Mucosa of descending colon (tissue), 3 donors: ENCODE measurements around the gene HMBS. TPM values are rescaled to one million over a fixed set of nuclear protein-coding genes. Genes with fewer than 3 reads are reported as not detected.
"Not testable (repeated sequence)": the region's sequence is repeated elsewhere in the genome, so short reads cannot be mapped to it uniquely, and the experiment has no call there.

Experiments used
- ATAC-seq: fragments of 200-7000 bp; cut with Tn5 transposase; one replicate; pipeline ENCODE4 v1.9.1; 2020; ENCODE audit warnings: mild to moderate bottlenecking, moderate library complexity
- DNase-seq, 3 donors: peaks; one replicate each; pipeline ENCODE4 v3.0.0-alpha.2; 2020
- H3K36me3 ChIP-seq: fragments of 200-600 bp; one replicate; pipeline ENCODE4 v1.8.0; 2021; ENCODE audit warnings: low read depth, mild to moderate bottlenecking
- H3K4me1 ChIP-seq: fragments of 200-600 bp; one replicate; pipeline ENCODE4 v1.8.0; 2021; ENCODE audit warnings: low read depth, mild to moderate bottlenecking
- H3K4me3 ChIP-seq: fragments of 200-600 bp; one replicate; pipeline ENCODE4 v1.8.0; 2021; ENCODE audit warnings: mild to moderate bottlenecking
- H3K9me3 ChIP-seq: fragments of 200-600 bp; one replicate; pipeline ENCODE4 v1.8.0; 2021; ENCODE audit warnings: mild to moderate bottlenecking
- intact Hi-C, 2 donors: fragments of 100-400 bp; cut with DNase I in 1 of 2; cut with micrococcal nuclease in 1 of 2; formaldehyde crosslinking; loops; one replicate each; pipeline versions ENCODE4 v1.11.0 to v1.11.1; 2022; cut with DNase I, micrococcal nuclease
- total RNA-seq, 3 donors: library from RNA; stranded (reverse); fragmentation: NEBNext Ultra II Directional in 2 of 3; extraction: Animal tissue kit (Norgen Biotek cat#: 25700) in 2 of 3; gene quantifications; one replicate each; pipeline versions ENCODE4 v1.2.1 to v1.2.4, GENCODE V29; 2021 to 2023
- TF ChIP-seq, protein P1 (sequence below): fragments of 200-600 bp; IDR thresholded peaks from one replicate; pipeline ENCODE4 v1.8.0; 2022; ENCODE audit warnings: antibody characterized with exemption, mild to moderate bottlenecking
- donor health status: DM: no; HTN: no; CAD: no; lungs with moderate emphysema.
- donor health status: DM: no; HTN: no; CAD: no.
- donor health status: DM: no; HTN: yes; CAD: no.

The HMBS gene
- total RNA-seq, 3 donors from 2014 or later = 17.2 to 27.8 (median 19.5) TPM

DNA sequence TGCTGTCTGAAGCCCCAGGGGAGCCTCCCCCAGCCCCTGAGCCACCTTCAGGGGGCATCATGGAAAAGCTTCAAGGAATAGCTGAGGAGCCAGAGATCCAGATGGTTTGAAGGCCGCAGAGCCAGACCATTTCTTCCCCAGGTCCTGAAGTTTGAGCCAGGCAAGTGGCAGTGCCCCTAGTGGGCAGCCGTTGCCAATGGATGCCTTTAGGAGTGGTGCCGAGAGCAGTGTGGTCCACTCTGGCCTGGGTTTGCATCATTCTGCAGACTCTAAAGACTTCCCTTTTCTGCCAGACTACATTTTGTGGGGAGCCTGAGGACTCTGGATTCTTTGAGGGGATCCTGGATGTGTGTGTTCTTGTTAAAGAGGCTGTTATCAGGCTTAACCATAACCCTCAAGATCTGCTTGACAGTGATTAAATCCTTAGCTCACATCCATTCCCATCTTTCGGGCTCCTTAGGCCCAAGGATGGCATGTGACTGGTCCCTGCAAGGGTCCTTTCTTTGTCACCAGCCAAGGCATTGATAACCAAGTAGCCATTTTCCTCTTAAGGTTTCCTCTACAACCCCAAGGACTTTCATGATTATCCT lies 49.8 kb downstream of the HMBS start:
- Histone ChIP-seq H3K4me1 (no peaks in the 10 kb centered on the region), H3K9me3 (no peaks in the 10 kb centered on the region), H3K4me3 (no peak overlapping the region), H3K36me3 (peaks cover 11% of the 10 kb centered on the region)
- ATAC-seq (peak; percentile 79), DNase-seq (peak in 1 of 3 donors; percentile 31)
- intact Hi-C loops = loop anchor here in 1 of 2 donors (10.0 kb wide), 1 partner anchor 50 kb away; the partner anchor contains the start of gene NHERF4
- TF ChIP-seq, protein P1, sequence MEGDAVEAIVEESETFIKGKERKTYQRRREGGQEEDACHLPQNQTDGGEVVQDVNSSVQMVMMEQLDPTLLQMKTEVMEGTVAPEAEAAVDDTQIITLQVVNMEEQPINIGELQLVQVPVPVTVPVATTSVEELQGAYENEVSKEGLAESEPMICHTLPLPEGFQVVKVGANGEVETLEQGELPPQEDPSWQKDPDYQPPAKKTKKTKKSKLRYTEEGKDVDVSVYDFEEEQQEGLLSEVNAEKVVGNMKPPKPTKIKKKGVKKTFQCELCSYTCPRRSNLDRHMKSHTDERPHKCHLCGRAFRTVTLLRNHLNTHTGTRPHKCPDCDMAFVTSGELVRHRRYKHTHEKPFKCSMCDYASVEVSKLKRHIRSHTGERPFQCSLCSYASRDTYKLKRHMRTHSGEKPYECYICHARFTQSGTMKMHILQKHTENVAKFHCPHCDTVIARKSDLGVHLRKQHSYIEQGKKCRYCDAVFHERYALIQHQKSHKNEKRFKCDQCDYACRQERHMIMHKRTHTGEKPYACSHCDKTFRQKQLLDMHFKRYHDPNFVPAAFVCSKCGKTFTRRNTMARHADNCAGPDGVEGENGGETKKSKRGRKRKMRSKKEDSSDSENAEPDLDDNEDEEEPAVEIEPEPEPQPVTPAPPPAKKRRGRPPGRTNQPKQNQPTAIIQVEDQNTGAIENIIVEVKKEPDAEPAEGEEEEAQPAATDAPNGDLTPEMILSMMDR = peak; percentile 18

DNA sequence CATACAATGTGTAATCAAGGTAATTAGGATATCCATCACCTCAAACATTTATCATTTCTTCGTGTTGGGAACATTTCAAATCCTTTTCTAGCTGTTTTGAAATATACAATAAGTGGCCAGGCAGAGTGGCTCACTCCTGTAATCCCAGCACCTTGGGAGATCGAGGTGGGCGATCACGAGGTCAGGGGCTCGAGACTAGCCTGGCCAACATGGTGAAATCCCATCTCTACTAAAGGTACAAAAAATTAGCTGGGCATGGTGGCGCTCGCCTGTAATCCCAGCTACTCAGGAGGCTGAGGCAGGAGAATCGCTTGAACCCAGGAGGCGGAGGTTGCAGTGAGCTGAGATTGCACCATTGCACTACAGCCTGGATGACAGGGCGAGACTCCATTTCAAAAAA lies 54.6 kb downstream of the HMBS start:
- not testable (repeated sequence) for DNase-seq, H3K4me1 ChIP-seq, H3K9me3 ChIP-seq, ATAC-seq, H3K36me3 ChIP-seq, H3K4me3 ChIP-seq
- intact Hi-C loops = loop anchor here in 1 of 2 donors (10.0 kb wide), 1 partner anchor 46 kb away; the partner anchor contains the start of gene NHERF4

Other genes starting within 250 kb of the HMBS start
- gene CXCR5, start 201.0 kb upstream of the HMBS start, total RNA-seq = under 1 TPM in 2 of 3 donors, not detected in 1; 0.12 to 0.23 TPM
- 10 to 100 TPM; 28.6 to 70.1 (median 41.7) TPM for gene BCL9L, start 159.0 kb upstream of the HMBS start, total RNA-seq
- not detected for gene UPK2, start 128.6 kb upstream of the HMBS start, total RNA-seq
- gene FOXR1, start 113.1 kb upstream of the HMBS start, total RNA-seq = not detected
- 10 to 100 TPM; 24.6 to 33.4 (median 30.9) TPM for gene CENATAC, start 86.7 kb upstream of the HMBS start, total RNA-seq
- gene RPS25, start 66.5 kb upstream of the HMBS start, total RNA-seq = 100 to 1,000 TPM; 721 to 887 (median 781) TPM
- 10 to 100 TPM; 52.7 to 58.4 (median 57.4) TPM for gene TRAPPC4, start 66.1 kb upstream of the HMBS start, total RNA-seq
- gene SLC37A4, start 54.0 kb upstream of the HMBS start, total RNA-seq = 10 to 100 TPM; 23.3 to 70.8 (median 57.0) TPM
- 100 to 1,000 TPM in 2 of 3 donors, 10 to 100 TPM in 1; 82.0 to 119 (median 101) TPM for gene HYOU1, start 27.7 kb upstream of the HMBS start, total RNA-seq
- gene VPS11, start 17.1 kb upstream of the HMBS start, total RNA-seq = 10 to 100 TPM; 26.1 to 34.8 (median 29.1) TPM
- 10 to 100 TPM; 36.9 to 48.2 (median 39.5) TPM for gene DPAGT1, start 17.0 kb downstream of the HMBS start, total RNA-seq
- 10 to 100 TPM; 25.8 to 47.1 (median 36.1) TPM for gene C2CD2L, start 22.5 kb downstream of the HMBS start, total RNA-seq
- gene HINFP, start 36.7 kb downstream of the HMBS start, total RNA-seq = 10 to 100 TPM; 37.2 to 58.1 (median 42.2) TPM
- gene ABCG4, start 64.2 kb downstream of the HMBS start, total RNA-seq = under 1 TPM in 2 of 3 donors, not detected in 1; 0.07 to 0.85 TPM
- 10 to 100 TPM; 14.1 to 19.3 (median 16.3) TPM for gene NLRX1, start 83.8 kb downstream of the HMBS start, total RNA-seq
- gene NHERF4, start 100.6 kb downstream of the HMBS start, total RNA-seq = 100 to 1,000 TPM in 1 of 3 donors, 10 to 100 TPM in 2; 52.9 to 151 (median 75.8) TPM
- gene CBL, start 121.5 kb downstream of the HMBS start, total RNA-seq = 10 to 100 TPM; 11.0 to 24.4 (median 13.1) TPM
- 100 to 1,000 TPM in 1 of 3 donors, 10 to 100 TPM in 1, 1 to 10 TPM in 1; 9.7 to 186 (median 32.5) TPM for gene MCAM, start 232.2 kb downstream of the HMBS start, total RNA-seq
- 10 to 100 TPM; 20.7 to 24.7 (median 23.7) TPM for gene RNF26, start 249.6 kb downstream of the HMBS start, total RNA-seq